Stimulated activated naive CD4-positive, alpha-beta T cell (primary cell): ENCODE results near the gene KIAA2012.

Source experiments
- DNase-seq, 6 experiments: peaks; one replicate each; lab custom pipeline; 2025; lab: John Stamatoyannopoulos, UW

KIAA2012 gene

GRCh38 chr2:202152104-202152715 is 79.2 kb downstream of the KIAA2012 start:
- no peak for DNase-seq

DNA sequence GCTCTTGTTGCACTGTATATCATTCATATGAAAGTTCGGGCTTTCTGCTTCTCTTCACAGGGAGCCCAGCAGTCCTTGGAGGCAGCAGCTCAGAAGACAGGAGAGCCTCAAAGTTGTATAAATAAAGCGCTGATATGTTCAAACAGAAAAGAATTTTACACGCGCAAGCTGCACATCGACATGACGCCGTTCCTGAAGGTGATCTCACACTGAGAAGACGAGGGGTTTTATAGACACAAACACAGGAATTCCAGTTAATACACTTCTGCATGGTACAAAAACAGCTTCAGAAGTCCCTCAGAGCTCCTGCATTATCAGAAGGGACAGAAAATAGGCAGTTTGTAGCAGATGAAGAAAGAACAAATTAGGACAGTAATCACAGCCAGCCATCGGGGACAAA is 81.6 kb downstream of the KIAA2012 start:
- DNase-seq = no peak

GRCh38 chr2:202157211-202157990 is 84.3 kb downstream of the KIAA2012 start:
- no peak for DNase-seq

- DNase-seq = no peak
These were observed 85.7 kb downstream of the KIAA2012 start for GRCh38 chr2:202158796-202159195.

- no peak for DNase-seq
These were observed 88.2 kb downstream of the KIAA2012 start for GRCh38 chr2:202161151-202161835.

DNA sequence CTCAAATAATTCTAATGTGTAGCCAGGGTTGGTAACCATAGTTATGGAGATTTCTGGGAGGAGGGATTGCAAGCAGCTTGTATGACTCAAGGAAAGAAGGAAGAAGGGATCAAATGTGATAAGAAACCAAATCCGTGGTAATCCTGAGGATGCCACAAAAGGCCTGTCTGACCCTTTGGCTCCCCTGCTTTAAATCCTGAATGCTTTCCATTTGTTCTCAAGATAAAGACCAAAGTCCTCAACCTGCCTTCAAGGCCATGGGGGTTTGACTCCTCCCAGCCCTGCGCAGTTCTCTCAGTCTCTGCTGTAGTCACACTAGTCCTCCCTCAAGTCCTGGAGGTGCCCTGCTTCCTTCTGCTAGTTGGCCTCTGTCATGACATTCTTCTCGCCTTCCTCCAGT is 91.4 kb downstream of the KIAA2012 start:
- DNase-seq = no peak

DNA sequence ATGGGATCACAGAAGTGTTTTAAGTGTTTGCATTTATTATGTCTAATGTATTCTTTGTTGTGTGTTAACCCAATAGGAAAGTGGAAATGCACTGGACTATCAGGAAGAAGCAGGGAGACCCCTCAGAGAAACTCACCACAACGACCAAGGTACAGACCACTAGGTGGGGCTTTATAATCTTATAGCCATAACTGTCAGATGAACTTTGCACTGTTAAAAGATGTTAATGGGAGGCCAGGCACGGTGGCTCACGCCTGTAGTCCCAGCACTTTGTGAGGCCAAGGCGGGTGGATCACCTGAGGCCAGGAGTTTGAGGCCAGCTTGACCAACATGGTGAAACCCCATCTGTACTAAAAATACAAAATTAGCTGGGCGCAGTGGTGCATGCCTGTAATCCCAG is 92.2 kb downstream of the KIAA2012 start:
- DNase-seq = no peak

GRCh38 chr2:202165945-202166344 is 92.9 kb downstream of the KIAA2012 start:
- no peak for DNase-seq

- DNase-seq = no peak
These were observed 96.1 kb downstream of the KIAA2012 start for GRCh38 chr2:202169131-202169530.

GRCh38 chr2:202169832-202170424 is 96.9 kb downstream of the KIAA2012 start:
- DNase-seq = no peak

- no peak for DNase-seq
These were observed 98.3 kb downstream of the KIAA2012 start for GRCh38 chr2:202171241-202171825.

DNA sequence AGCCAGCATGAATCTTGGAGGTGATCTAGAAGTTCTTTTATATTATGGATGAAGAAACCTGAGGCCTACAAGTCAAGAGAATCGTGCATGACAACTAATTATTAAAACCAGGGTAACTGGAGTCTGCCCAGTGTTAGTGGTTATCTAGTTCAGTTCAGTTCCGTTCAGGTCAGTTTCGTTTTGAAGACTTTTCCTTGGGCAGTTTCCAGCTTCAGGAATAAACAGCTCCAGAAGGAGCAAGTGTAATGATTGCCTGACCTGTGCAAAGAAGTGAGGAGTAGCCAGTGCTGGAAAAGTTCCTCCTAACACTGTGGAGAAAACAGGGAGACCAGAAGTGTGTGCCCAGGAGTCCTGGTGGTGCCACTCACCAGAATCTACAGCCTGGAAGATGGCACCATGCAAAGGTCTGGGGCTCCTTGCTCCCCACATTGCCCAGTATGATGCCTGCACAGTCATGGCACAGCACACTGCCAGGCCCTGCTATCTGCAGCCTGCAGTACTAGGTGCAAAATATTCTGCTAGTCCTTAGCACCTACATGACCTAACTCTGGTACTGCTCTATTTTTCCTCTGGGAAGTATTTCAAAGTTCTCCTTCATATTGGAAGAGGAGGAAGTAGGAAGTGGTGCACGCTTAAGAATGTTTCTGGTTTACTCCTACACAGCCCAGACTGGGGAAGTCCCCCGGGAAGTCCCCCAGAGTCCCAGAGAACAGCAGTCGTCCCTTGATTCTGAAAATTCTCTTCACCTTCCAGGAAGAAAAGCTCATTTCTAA is 99.6 kb downstream of the KIAA2012 start:
- no peak for DNase-seq

GRCh38 chr2:202178346-202178958 is 105.4 kb downstream of the KIAA2012 start:
- DNase-seq = peak; percentile 2 to 58 (median 25)

DNA sequence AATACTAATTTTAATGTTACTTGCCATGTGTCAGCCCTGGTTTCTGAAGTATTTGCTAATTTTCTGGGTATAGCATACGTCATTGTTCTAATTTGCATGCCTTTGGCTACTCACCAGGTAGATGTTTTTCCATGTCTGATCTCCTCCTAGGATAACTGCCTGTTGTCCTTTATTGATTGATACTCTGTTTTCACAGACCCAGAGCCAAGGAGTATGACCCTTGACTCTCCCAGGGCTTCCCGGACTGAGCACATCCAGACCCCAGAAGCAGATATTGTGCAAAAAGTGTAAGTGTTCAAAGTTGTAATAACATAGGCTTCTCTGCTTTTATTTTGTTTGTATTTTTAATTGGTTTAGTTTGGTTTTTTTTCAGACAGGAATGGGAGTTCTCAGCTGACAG is 111.5 kb downstream of the KIAA2012 start:
- DNase-seq = no peak

GRCh38 chr2:202185156-202185555 is 112.1 kb downstream of the KIAA2012 start:
- DNase-seq = no peak

- no peak for DNase-seq
These were observed 113.7 kb downstream of the KIAA2012 start for GRCh38 chr2:202186641-202187202.

- DNase-seq = no peak
These were observed 114.5 kb downstream of the KIAA2012 start for GRCh38 chr2:202187570-202187969.

DNA sequence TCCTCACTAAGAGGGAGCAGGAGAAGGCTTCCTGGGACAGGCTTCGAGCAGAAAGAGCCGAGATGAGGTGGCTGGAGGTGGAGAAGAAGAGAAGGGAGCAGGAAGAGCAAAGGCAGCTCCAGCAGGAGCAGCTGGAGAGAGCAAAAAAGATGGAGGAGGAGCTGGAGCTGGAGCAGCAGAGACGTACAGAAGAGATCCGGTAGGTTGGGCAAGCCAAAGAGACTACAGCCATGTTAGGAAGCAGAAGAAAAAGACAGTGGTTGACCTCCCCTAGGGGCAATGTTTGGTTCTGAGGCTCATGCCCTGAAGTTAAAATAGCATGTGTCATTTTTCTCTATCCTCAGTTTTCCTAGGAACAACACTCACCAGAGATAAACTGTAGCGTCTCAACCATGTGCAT is 120.2 kb downstream of the KIAA2012 start:
- no peak for DNase-seq

DNA sequence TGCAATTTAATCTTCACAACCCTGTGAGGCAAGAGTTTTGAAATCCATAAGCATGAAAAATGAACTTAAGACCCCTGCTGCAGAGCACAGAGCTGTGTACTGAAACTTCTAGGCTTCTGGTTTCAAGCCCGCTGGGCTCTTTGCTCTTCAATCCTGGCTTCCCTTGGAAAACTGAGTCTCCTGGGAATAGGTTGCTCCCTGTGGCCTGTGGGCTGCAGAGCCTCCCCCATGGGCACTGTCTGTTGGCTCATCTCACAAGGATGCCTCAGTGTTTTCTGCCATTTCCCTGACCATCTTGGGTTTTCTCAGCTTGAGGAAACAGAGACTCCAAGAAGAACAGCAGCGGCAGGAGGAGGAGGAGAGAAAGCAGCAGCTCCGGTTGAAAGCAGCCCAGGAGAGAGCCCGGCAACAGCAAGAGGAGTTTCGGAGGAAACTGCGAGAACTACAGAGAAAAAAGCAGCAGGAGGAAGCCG is 120.9 kb downstream of the KIAA2012 start:
- no peak for DNase-seq

GRCh38 chr2:202194418-202194817 is 121.4 kb downstream of the KIAA2012 start:
- no peak for DNase-seq

DNA sequence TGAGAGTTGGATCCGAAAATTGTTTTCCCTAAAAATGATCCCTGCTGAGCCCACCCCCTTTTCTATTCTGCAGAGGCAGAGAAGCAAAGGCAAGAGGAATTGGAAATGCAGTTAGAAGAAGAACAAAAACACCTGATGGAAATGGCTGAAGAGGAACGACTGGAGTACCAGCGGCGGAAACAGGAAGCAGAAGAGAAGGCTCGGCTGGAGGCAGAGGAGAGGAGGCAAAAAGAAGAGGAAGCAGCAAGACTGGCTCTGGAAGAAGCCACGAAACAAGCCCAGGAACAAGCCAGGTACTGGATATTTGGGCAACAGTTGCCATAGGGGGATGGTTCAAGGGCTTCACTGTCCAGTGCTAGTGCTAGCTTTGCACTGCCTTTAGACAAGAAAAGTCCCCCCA is 123.7 kb downstream of the KIAA2012 start:
- no peak for DNase-seq
